HCT116 (cell line): ENCODE measurements around the gene UTRN. TPM values are rescaled to one million over a fixed set of nuclear protein-coding genes. Genes with fewer than 3 reads are reported as not detected.

Experiments
- ATAC-seq: fragments of 200-7000 bp; cut with Tn5 transposase; 2 replicates; pipeline ENCODE4 v1.9.1; 2020; ENCODE audit warnings: mild to moderate bottlenecking, moderate library complexity
- BruUV-seq: library from RNA; stranded (reverse); fragments of 400-500 nt; replicated peaks from 2 replicates; lab custom pipeline; 2021; lab: Mats Ljungman, UMichigan
- CTCF ChIA-PET: fragments of 300-600 bp; sonication (Branson Sonifier 250); formaldehyde crosslinking; loops from one replicate; lab custom pipeline; 2021; ENCODE audit warnings: antibody characterized with exemption; lab: Charles Lee
- POLR2A ChIA-PET: fragments of 300-600, 350-600 bp; sonication (Branson Sonifier 250); formaldehyde crosslinking; loops from one replicate; lab custom pipeline; 2021; ENCODE audit warnings: antibody characterized with exemption; lab: Charles Lee
- RAD21 ChIA-PET, 2 experiments: fragments of 300-600 bp; sonication (Branson Sonifier 250); formaldehyde crosslinking; loops; one replicate each; lab custom pipeline; 2023; ENCODE audit warnings: low total read pairs in 2 of 2; ENCODE audit not compliant: uncharacterized antibody in 2 of 2, unreplicated experiment in 2 of 2, low non-redundant PET in 1 of 2; lab: Charles Lee
- DNase-seq: peaks from one replicate; pipeline ENCODE4 v3.0.0-alpha.2; 2010; ENCODE audit warnings: low read depth, low spot score
- H2AFZ ChIP-seq: fragments of 200-600 bp; shearing (Covaris generic), sonication (generic); 2 replicates; pipeline ENCODE4 v1.6.1; 2017; ENCODE audit warnings: low read depth, mixed run types, mixed read lengths, antibody characterized with exemption, low read length; ENCODE audit not compliant: poor library complexity, severe bottlenecking
- H3K27ac ChIP-seq: 2 replicates; pipeline ENCODE4 v1.5.1; 2012; ENCODE audit warnings: low read depth, low read length
- H3K27me3 ChIP-seq: fragments of 200-600 bp; sonication (generic); 2 replicates; pipeline ENCODE4 v1.6.1; 2016; ENCODE audit warnings: mixed run types, low read length, mixed read lengths; ENCODE audit not compliant: insufficient read depth
- H3K36me3 ChIP-seq, 2 experiments: fragments of 200-500 bp in 1 of 2; fragments of 200-600 bp in 1 of 2; sonication (Bioruptor generic) in 1 of 2; sonication (generic) in 1 of 2; 2 replicates each; pipeline versions ENCODE4 v1.5.1 to v1.6.1; 2014 to 2016; ENCODE audit warnings: low read length in 2 of 2, inconsistent platforms in 1 of 2, mixed read lengths in 1 of 2, mixed run types in 1 of 2; ENCODE audit not compliant: insufficient read depth in 2 of 2, control insufficient read depth in 1 of 2
- H3K4me1 ChIP-seq, 2 experiments: fragments of 200-600 bp in 1 of 2; sonication (generic) in 1 of 2; 2 replicates each; pipeline versions ENCODE4 v1.5.1 to v1.6.1; 2012 to 2017; ENCODE audit warnings: low read length in 2 of 2, inconsistent platforms in 1 of 2, mild to moderate bottlenecking in 1 of 2, mixed read lengths in 1 of 2, mixed run types in 1 of 2, moderate library complexity in 1 of 2; ENCODE audit not compliant: insufficient read depth in 2 of 2, control insufficient read depth in 1 of 2
- H3K4me2 ChIP-seq: fragments of 200-600 bp; sonication (generic); 2 replicates; pipeline ENCODE4 v1.6.1; 2017; ENCODE audit warnings: mixed run types, low read length, mixed read lengths
- H3K4me3 ChIP-seq, 2 experiments: fragments of 200-600 bp in 1 of 2; sonication (generic) in 1 of 2; replicated peaks in 1 of 2; 2 replicates each; pipeline ENCODE4 v1.5.1; 2011 to 2016; ENCODE audit warnings: low read length in 2 of 2, control low read depth in 1 of 2, low read depth in 1 of 2, mild to moderate bottlenecking in 1 of 2, mixed read lengths in 1 of 2, mixed run types in 1 of 2
- H3K79me2 ChIP-seq: fragments of 200-600 bp; sonication (generic); 2 replicates; pipeline ENCODE4 v1.6.1; 2017; ENCODE audit warnings: mild to moderate bottlenecking, mixed run types, low read length, moderate library complexity, mixed read lengths; ENCODE audit not compliant: insufficient read depth
- H3K9ac ChIP-seq: fragments of 200-600 bp; sonication (generic); 2 replicates; pipeline ENCODE4 v1.6.1; 2016; ENCODE audit warnings: low read length, mixed read lengths
- H3K9me2 ChIP-seq: fragments of 200-600 bp; sonication (generic), shearing (Covaris generic); 2 replicates; pipeline ENCODE4 v1.6.1; 2017; ENCODE audit warnings: mixed run types, mild to moderate bottlenecking, moderate library complexity; ENCODE audit not compliant: insufficient read depth
- H3K9me3 ChIP-seq, 2 experiments: fragments of 200-500 bp in 1 of 2; fragments of 200-600 bp in 1 of 2; sonication (Bioruptor generic) in 1 of 2; sonication (generic) in 1 of 2; 2 replicates each; pipeline ENCODE4 v1.6.1; 2014 to 2017; ENCODE audit warnings: low read length in 2 of 2, mixed read lengths in 2 of 2, inconsistent platforms in 1 of 2, low read depth in 1 of 2, mild to moderate bottlenecking in 1 of 2, mixed run types in 1 of 2, moderate library complexity in 1 of 2; ENCODE audit not compliant: control insufficient read depth in 1 of 2, insufficient read depth in 1 of 2
- H4K20me1 ChIP-seq: fragments of 200-600 bp; sonication (generic), shearing (Covaris generic); 2 replicates; pipeline ENCODE4 v1.6.1; 2017; ENCODE audit warnings: mixed run types, mild to moderate bottlenecking, moderate library complexity; ENCODE audit not compliant: insufficient read depth
- ATF3 ChIP-seq: IDR thresholded peaks from 2 replicates; pipeline ENCODE4 v1.6.1; 2012
- CBX3 ChIP-seq: IDR thresholded peaks from 2 replicates; pipeline ENCODE4 v1.6.1; 2012; ENCODE audit warnings: low read depth
- CEBPB ChIP-seq: IDR thresholded peaks from 2 replicates; pipeline ENCODE4 v1.6.1; 2012; ENCODE audit warnings: low read depth
- EGR1 ChIP-seq: IDR thresholded peaks from 2 replicates; pipeline ENCODE4 v1.6.1; 2012; ENCODE audit warnings: low read depth
- ELF1 ChIP-seq: IDR thresholded peaks from 2 replicates; pipeline ENCODE4 v1.6.1; 2012; ENCODE audit warnings: low read depth, borderline replicate concordance
- EZH2phosphoT487 ChIP-seq: fragments of 200-600 bp; IDR thresholded peaks from 2 replicates; pipeline ENCODE4 v1.6.1; 2018; ENCODE audit warnings: antibody characterized with exemption, borderline replicate concordance
- JUND ChIP-seq: IDR thresholded peaks from 2 replicates; pipeline ENCODE4 v1.6.1; 2012
- POLR2A ChIP-seq: IDR thresholded peaks from 2 replicates; pipeline ENCODE4 v1.7.0; 2011; ENCODE audit warnings: borderline replicate concordance; ENCODE audit not compliant: insufficient read depth, insufficient read length; ENCODE audit errors: extremely low read depth
- RAD21 ChIP-seq: IDR thresholded peaks from 2 replicates; pipeline ENCODE4 v1.6.1; 2012; ENCODE audit warnings: low read depth, mild to moderate bottlenecking
- SRF ChIP-seq: IDR thresholded peaks from 2 replicates; pipeline ENCODE4 v1.6.1; 2012; ENCODE audit warnings: low read depth
- TCF7L2 ChIP-seq: IDR thresholded peaks from 2 replicates; pipeline ENCODE4 v1.7.0; 2011; ENCODE audit warnings: borderline replicate concordance, inconsistent platforms; ENCODE audit not compliant: insufficient read depth, insufficient read length; ENCODE audit errors: extremely low read depth
- YY1 ChIP-seq: IDR thresholded peaks from 2 replicates; pipeline ENCODE4 v1.6.1; 2011; ENCODE audit warnings: low read length, low read depth, moderate library complexity, mild to moderate bottlenecking; ENCODE audit not compliant: insufficient replicate concordance; ENCODE audit errors: extremely low read depth
- ZFX ChIP-seq: fragments of 450-650 bp; IDR thresholded peaks from 2 replicates; pipeline ENCODE4 v1.6.1; 2017
- ZNF274 ChIP-seq: fragments of 200-500 bp; sonication (Bioruptor generic); IDR thresholded peaks from 2 replicates; pipeline ENCODE4 v1.6.1; 2014; ENCODE audit warnings: mild to moderate bottlenecking, low read depth, low read length, inconsistent platforms
- intact Hi-C: fragments of 100-400 bp; cut with micrococcal nuclease; formaldehyde crosslinking; loops from 2 replicates; pipeline ENCODE4 v1.10.0; 2022
- total RNA-seq: library from RNA; stranded (reverse); gene quantifications from one replicate; pipeline ENCODE4 v1.2.1, GENCODE V29; 2021; ENCODE audit not compliant: unreplicated experiment
- TF ChIP-seq, protein P1 (sequence below): IDR thresholded peaks from 2 replicates; pipeline ENCODE4 v1.6.1; 2012; ENCODE audit warnings: low read depth
- TF ChIP-seq, protein P2 (sequence below): IDR thresholded peaks from 2 replicates; pipeline ENCODE4 v1.6.1; 2012

The UTRN gene
- total RNA-seq, 1 experiment from 2014 or later, result 28.4 TPM

DNA sequence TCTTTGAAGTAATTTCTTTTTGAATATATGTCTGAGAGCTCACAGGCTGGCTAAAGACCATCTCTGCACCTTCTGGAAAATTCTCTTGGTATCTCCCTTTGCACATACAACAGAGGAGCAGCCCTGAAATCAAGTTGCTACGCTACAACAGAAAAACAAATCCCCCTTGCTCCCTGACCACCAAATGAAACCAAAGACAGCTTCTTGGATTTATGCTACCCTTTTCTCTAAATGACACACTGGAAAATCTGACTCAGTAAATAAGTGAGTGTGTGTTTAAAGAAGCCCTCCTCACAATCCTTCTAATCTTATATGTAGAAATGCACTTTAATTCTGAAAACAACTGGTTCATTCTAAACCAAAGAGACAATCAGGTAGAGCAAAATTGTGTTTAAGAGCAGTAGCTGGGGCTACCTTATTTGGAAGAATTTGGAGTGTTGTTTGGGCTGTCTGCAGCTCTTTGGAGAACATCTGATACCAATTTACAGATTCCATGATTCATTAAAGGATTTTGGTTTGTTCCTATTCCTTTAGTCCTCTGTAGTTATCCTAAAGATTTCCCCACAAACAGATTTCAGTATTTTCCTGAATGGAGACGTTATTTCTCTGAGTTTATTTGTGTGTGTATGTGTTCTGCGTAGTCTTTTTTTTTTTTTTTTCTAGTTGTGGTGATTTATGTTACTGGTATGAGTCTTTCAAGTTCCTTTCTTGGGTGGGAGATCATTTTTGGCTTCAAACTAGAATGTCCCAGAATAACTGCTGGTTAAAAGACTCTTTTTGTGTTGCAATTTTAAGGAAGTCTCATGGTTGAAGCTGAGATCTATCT lies 36.4 kb upstream of the UTRN start (continued):
- TF ChIP-seq, protein P1, sequence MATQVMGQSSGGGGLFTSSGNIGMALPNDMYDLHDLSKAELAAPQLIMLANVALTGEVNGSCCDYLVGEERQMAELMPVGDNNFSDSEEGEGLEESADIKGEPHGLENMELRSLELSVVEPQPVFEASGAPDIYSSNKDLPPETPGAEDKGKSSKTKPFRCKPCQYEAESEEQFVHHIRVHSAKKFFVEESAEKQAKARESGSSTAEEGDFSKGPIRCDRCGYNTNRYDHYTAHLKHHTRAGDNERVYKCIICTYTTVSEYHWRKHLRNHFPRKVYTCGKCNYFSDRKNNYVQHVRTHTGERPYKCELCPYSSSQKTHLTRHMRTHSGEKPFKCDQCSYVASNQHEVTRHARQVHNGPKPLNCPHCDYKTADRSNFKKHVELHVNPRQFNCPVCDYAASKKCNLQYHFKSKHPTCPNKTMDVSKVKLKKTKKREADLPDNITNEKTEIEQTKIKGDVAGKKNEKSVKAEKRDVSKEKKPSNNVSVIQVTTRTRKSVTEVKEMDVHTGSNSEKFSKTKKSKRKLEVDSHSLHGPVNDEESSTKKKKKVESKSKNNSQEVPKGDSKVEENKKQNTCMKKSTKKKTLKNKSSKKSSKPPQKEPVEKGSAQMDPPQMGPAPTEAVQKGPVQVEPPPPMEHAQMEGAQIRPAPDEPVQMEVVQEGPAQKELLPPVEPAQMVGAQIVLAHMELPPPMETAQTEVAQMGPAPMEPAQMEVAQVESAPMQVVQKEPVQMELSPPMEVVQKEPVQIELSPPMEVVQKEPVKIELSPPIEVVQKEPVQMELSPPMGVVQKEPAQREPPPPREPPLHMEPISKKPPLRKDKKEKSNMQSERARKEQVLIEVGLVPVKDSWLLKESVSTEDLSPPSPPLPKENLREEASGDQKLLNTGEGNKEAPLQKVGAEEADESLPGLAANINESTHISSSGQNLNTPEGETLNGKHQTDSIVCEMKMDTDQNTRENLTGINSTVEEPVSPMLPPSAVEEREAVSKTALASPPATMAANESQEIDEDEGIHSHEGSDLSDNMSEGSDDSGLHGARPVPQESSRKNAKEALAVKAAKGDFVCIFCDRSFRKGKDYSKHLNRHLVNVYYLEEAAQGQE, result no peak
- TF ChIP-seq CEBPB, result no peak
- no peak for TF ChIP-seq JUND
- TF ChIP-seq TCF7L2, result no peak
- TF ChIP-seq EZH2phosphoT487, result no peak
- no peak for TF ChIP-seq EGR1
- TF ChIP-seq, protein P2, sequence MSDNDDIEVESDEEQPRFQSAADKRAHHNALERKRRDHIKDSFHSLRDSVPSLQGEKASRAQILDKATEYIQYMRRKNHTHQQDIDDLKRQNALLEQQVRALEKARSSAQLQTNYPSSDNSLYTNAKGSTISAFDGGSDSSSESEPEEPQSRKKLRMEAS, result no peak

DNA sequence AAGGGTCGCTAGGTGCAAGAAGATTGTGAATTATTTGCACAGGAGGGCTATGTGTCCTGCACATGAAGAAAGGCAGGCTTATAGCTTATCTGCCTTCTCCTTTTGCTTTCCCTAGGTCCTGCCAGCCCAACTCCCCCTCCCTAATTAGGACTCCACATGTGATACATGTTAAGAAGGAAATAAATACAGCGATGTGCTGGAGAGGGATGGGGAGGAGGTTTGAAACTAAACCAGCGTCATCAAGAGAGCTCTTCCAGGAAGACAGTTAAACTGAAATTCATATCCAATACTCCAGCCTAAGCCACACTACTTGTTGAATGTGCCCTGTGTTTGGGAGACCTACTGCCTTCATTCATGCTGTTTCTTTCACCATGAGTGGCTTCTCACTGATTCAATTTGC lies 34.9 kb upstream of the UTRN start:
- ATAC-seq, result no peak
- POLR2A ChIA-PET, result no interaction called here
- no peak for DNase-seq
- CTCF ChIA-PET, result no interaction called here
- H4K20me1 ChIP-seq, result no peaks in the 10 kb centered on the region
- no peaks in the 10 kb centered on the region for H3K79me2 ChIP-seq
- intact Hi-C loops, result no loop called here
- H3K4me3 ChIP-seq, result no peak overlapping the region
- RAD21 ChIA-PET, result interaction anchor here in 1 of 2 experiments (0.7 kb wide), 1 partner anchor 17 kb away, joined by 3 read pairs; no protein-coding TSS in a partner anchor
- no peak overlapping the region for H3K9ac ChIP-seq
- H3K4me2 ChIP-seq, result no peak overlapping the region
- BruUV-seq, result no TSS peak
- 0 out of 2 replicates have a peak, but pooled peaks cover 3% of the 10 kb centered on the region for H3K9me2 ChIP-seq
- no peaks in the 10 kb centered on the region for H3K27me3 ChIP-seq
- TF ChIP-seq, protein P2, result no peak
- TF ChIP-seq, protein P1, result no peak
- TF ChIP-seq ZNF274 (no peak), POLR2A (no peak), ELF1 (no peak), ZFX (no peak), EZH2phosphoT487 (no peak), SRF (no peak), RAD21 (no peak), ATF3 (no peak), JUND (no peak), CEBPB (no peak), EGR1 (no peak), CBX3 (no peak), YY1 (no peak)
- no peak overlapping the region for H2AFZ ChIP-seq
- no peaks in the 10 kb centered on the region for H3K9me3 ChIP-seq
- no peak overlapping the region for H3K27ac ChIP-seq
- H3K4me1 ChIP-seq, result no peaks in the 10 kb centered on the region
- no peaks in the 10 kb centered on the region for H3K36me3 ChIP-seq
